Putamen (tissue), 1 donor: ENCODE measurements around the gene PTPRM.
"Not testable (repeated sequence)": the region's sequence is repeated elsewhere in the genome, so short reads cannot be mapped to it uniquely, and the experiment has no call there.

Experiments used
- DNase-seq: peaks from one replicate; pipeline ENCODE4 v3.0.0-alpha.2; 2016; ENCODE audit warnings: low spot score

The PTPRM gene

GRCh38 chr18:8050616-8051329 is 483.7 kb downstream of the PTPRM start:
- DNase-seq = no peak

- DNase-seq = no peak
These were observed 484.3 kb downstream of the PTPRM start for GRCh38 chr18:8051453-8051852.

- DNase-seq = no peak
These were observed 485.2 kb downstream of the PTPRM start for GRCh38 chr18:8052237-8052701.

GRCh38 chr18:8056723-8057122 is 489.6 kb downstream of the PTPRM start:
- no peak for DNase-seq

- not testable (repeated sequence) for DNase-seq
These were observed 496.0 kb downstream of the PTPRM start for GRCh38 chr18:8063152-8063551.

- no peak for DNase-seq
These were observed 496.6 kb downstream of the PTPRM start for GRCh38 chr18:8063733-8064132.

- no peak for DNase-seq
These were observed 498.2 kb downstream of the PTPRM start for GRCh38 chr18:8065284-8065683.

- DNase-seq = no peak
These were observed 498.7 kb downstream of the PTPRM start for GRCh38 chr18:8065773-8066172.

GRCh38 chr18:8069708-8070107 is 502.6 kb downstream of the PTPRM start:
- DNase-seq = no peak

GRCh38 chr18:8073167-8073566 is 506.1 kb downstream of the PTPRM start:
- no peak for DNase-seq

- DNase-seq = no peak
These were observed 513.0 kb downstream of the PTPRM start for GRCh38 chr18:8080092-8080491.

GRCh38 chr18:8081267-8081666 is 514.2 kb downstream of the PTPRM start:
- no peak for DNase-seq

- DNase-seq = no peak
These were observed 514.9 kb downstream of the PTPRM start for GRCh38 chr18:8081872-8082553.

- DNase-seq = no peak
These were observed 517.0 kb downstream of the PTPRM start for GRCh38 chr18:8084160-8084559.

GRCh38 chr18:8088626-8089025 is 521.5 kb downstream of the PTPRM start:
- DNase-seq = peak; percentile 7

- DNase-seq = no peak
These were observed 523.9 kb downstream of the PTPRM start for GRCh38 chr18:8091035-8091434.

- DNase-seq = no peak
These were observed 528.9 kb downstream of the PTPRM start for GRCh38 chr18:8095947-8096570.

GRCh38 chr18:8097399-8097798 is 530.3 kb downstream of the PTPRM start:
- DNase-seq = no peak

- DNase-seq = no peak
These were observed 530.8 kb downstream of the PTPRM start for GRCh38 chr18:8097927-8098326.

- DNase-seq = no peak
These were observed 539.5 kb downstream of the PTPRM start for GRCh38 chr18:8106603-8107002.

GRCh38 chr18:8107426-8107825 is 540.3 kb downstream of the PTPRM start:
- no peak for DNase-seq

- no peak for DNase-seq
These were observed 547.4 kb downstream of the PTPRM start for GRCh38 chr18:8114480-8114879.

GRCh38 chr18:8116341-8117005 is 549.4 kb downstream of the PTPRM start:
- DNase-seq = no peak
